ENCODE results near the gene CRACDL.

- TF ChIP-seq, protein P1, sequence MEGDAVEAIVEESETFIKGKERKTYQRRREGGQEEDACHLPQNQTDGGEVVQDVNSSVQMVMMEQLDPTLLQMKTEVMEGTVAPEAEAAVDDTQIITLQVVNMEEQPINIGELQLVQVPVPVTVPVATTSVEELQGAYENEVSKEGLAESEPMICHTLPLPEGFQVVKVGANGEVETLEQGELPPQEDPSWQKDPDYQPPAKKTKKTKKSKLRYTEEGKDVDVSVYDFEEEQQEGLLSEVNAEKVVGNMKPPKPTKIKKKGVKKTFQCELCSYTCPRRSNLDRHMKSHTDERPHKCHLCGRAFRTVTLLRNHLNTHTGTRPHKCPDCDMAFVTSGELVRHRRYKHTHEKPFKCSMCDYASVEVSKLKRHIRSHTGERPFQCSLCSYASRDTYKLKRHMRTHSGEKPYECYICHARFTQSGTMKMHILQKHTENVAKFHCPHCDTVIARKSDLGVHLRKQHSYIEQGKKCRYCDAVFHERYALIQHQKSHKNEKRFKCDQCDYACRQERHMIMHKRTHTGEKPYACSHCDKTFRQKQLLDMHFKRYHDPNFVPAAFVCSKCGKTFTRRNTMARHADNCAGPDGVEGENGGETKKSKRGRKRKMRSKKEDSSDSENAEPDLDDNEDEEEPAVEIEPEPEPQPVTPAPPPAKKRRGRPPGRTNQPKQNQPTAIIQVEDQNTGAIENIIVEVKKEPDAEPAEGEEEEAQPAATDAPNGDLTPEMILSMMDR (IDR thresholded peaks at IDR 0.05) = no peak
- no peak for TF ChIP-seq POLR2A (IDR thresholded peaks at IDR 0.05)
- no peak for TF ChIP-seq POLR2AphosphoS5 (IDR thresholded peaks at IDR 0.05)
Observed at GRCh38 chr2:98875081-98875728, 60.8 kb downstream of the CRACDL start.
